Skeletal muscle cell (primary cell): ENCODE measurements around the gene KLHL15.

ENCODE experiments used
- DNase-seq: peaks from one replicate; pipeline ENCODE4 v3.0.0-alpha.2; 2010; ENCODE audit warnings: low read depth
- H3K4me3 ChIP-seq: 2 replicates; pipeline ENCODE4 v1.5.1; 2011; ENCODE audit warnings: low read depth, mild to moderate bottlenecking, control low read depth, low read length, moderate library complexity

KLHL15 gene

DNA sequence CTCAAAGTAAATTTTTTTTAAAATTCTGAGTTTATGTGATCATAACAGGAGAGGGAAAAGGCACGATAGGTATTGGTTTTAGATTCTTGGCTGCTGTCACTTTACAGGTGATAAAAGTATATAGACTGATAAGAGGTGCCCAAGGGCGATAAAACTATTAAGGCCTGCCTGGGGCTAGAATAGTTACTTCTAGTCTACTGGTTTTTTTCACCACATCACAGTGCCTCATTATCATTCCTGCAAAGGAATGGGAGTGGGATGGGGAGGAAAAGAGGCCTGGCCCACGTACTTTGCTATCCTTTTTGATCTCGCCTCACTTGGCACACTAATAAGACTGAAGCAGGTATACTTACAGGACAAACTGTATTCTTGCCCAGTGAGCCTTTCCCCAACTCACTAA lies 72.6 kb downstream of the KLHL15 start:
- no peak for DNase-seq
- no peak overlapping the region for H3K4me3 ChIP-seq

GRCh38 chrX:23953908-23954269 lies 73.1 kb downstream of the KLHL15 start:
- no peak for DNase-seq
- no peak overlapping the region for H3K4me3 ChIP-seq

DNA sequence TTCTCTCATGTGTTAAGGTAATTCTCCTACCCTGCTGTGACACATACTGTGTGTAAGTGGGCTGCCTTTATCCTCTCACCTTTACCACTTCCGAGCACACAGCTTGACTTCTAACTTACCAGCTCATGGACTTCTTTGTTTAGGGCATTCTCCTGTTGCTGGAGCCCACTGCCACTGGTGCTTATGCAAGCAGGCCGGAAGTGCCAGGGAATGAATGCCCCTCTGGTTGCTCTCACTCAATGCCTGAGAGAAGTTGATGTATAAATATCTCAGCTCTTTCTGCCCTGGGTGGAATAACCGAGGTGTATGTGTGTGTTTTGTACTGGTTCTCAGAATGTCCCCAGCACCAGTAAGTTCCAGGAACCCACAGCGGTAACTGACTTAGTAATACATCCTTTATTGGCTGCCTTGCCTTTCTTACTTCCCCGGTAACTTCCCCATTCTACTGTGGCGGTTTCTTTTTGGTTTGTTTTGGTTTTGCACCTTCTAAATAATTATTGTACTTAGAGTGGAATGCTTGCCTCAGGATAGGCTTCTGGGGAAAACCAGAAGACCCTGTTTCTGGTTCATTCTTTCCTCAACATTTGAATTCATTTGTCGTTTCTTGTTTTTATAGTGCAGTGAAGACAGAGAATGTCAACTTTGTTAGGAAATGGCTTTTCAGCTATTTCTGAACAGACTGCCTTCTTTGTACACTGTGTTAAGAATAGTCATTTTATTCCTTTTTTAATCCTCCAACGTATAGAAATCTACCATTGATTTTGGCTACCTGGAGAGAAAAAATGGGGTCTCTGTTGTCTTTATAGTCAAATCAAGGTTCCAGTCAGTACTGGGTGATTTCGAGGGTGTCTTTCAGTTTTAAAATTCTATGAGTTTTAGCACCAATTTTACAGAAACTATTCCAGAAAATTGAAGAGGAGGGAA lies 73.7 kb downstream of the KLHL15 start:
- no peak overlapping the region for H3K4me3 ChIP-seq
- no peak for DNase-seq

DNA sequence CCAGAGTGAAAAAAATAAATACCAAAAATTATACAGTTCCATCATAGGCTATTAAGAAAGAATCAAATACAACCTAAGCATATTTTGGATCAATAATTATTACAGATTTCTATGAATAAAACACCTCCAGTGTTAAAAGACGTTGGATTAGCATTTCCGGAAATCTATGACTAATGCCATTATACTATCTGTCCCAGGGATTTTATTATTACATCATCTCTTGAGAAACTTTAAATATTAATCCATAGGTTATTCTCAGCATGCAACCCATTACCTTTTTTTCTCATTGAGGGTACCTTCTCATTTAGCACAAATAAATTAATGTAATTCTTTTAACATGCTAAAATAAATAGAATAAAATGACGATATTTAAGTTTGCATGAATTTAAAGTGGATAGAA lies 74.6 kb downstream of the KLHL15 start:
- H3K4me3 ChIP-seq: no peak overlapping the region
- no peak for DNase-seq

DNA sequence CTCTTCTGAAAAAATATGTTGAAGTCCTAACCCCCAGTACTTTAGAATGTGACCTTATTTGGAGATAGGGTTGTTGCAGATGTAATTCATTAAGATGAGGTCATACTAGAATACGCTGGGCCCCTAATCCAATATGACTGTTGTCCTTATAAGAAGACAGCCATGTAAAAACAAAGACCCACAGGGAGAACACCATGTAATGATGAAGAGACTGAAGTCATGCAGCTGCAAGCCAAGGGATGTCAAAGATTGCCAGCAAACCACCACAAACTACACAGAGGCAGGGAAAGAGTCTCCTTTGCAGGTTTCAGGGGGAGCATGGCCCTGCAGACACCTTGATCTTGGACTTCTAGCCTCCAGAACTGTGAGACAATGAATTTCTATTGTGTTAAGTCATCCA lies 81.8 kb downstream of the KLHL15 start:
- DNase-seq: no peak

DNA sequence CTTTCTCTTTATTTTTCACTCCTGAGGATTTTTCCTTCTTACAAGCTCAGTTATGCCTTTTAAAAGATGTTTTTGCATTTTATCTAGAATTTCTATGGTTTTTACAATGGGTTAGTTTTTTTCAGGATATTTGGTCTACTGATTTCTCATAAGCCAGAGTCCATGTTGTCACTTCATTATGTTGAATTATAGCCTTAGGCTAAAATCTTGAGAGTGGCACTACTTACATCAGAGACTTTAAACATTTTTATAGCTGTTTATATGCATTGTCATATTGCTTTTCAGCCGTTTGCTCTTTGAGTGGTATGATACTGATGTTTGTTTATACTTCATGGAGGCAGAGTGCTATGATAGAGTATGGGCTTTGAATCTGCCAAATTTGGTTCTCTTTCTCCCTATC lies 82.8 kb downstream of the KLHL15 start:
- no peak overlapping the region for H3K4me3 ChIP-seq
- DNase-seq: no peak

More for the DNA sequence above, 81.8 kb downstream of the KLHL15 start:
- H3K4me3 ChIP-seq: no peak overlapping the region

GRCh38 chrX:23939203-23939602 lies 87.8 kb downstream of the KLHL15 start:
- no peak for DNase-seq
- no peak overlapping the region for H3K4me3 ChIP-seq

- no peak overlapping the region for H3K4me3 ChIP-seq
- no peak for DNase-seq
Measured at GRCh38 chrX:23938690-23939089, 88.3 kb downstream of the KLHL15 start.

DNA sequence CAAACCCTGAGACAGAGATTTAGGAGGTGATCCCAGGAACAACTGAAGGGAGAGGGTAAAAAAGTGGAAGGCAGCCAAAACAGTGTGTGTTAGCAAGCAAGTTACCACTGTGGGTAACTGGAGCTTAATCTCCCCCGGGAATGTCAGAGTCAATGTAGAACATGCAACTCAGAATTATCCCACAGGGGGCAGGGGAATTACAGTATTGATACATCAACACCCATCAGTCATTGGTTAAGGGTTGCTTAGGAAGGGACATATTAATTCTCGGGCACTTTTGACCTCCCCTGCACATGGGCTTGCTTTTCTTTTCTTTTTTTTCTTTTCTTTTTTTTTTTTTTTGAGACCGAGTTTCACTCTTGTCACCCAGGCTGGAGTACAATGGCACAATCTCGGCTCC lies 89.9 kb downstream of the KLHL15 start:
- no peak overlapping the region for H3K4me3 ChIP-seq
- peak; percentile 36 for DNase-seq

DNA sequence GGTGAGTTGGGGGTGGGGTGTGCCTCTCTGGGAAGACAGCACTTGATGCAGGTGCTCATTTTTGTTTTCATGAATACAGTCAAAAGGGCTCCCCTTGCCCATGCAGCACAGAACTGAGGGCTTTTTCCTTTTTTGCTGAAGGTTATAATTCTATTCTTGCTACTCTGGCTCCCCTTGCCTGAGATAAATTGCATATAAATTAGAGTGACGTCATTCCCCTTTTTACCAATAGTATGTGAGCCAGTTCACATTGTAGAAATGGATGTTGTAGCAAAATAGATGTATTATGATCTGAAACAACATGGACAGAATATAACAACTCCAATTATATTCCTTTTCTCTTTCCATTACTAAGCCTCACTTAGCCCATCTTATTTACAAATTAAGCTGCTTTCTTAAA lies 90.8 kb downstream of the KLHL15 start:
- no peak overlapping the region for H3K4me3 ChIP-seq
- no peak for DNase-seq

DNA sequence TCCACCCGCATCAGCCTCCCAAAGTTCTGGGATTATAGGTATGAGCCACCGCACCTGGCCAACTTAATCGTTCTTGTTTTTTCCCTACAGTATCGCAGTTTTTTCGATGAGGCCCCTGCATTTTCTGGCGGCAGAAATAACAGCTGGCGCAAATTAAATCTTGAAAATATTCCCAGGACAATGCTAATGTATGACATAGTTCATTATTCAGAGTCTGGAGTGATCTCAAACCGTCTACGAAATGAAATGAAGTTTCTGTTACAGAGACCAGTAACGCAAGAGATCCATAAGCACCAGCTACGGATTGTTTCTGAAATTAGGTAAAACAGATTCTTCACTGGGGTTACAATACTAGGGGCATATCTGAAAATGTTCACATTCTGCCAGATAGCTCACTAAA lies 91.9 kb downstream of the KLHL15 start:
- no peak overlapping the region for H3K4me3 ChIP-seq
- no peak for DNase-seq
